Measurements from ENCODE around the gene BAK1.

GRCh38 chr6:33593414-33593727 is 13.3 kb upstream of the BAK1 start:
- TF ChIP-seq POLR2A (IDR thresholded peaks at IDR 0.05), result no peak
- TF ChIP-seq, protein P1, sequence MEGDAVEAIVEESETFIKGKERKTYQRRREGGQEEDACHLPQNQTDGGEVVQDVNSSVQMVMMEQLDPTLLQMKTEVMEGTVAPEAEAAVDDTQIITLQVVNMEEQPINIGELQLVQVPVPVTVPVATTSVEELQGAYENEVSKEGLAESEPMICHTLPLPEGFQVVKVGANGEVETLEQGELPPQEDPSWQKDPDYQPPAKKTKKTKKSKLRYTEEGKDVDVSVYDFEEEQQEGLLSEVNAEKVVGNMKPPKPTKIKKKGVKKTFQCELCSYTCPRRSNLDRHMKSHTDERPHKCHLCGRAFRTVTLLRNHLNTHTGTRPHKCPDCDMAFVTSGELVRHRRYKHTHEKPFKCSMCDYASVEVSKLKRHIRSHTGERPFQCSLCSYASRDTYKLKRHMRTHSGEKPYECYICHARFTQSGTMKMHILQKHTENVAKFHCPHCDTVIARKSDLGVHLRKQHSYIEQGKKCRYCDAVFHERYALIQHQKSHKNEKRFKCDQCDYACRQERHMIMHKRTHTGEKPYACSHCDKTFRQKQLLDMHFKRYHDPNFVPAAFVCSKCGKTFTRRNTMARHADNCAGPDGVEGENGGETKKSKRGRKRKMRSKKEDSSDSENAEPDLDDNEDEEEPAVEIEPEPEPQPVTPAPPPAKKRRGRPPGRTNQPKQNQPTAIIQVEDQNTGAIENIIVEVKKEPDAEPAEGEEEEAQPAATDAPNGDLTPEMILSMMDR (IDR thresholded peaks at IDR 0.05), result no peak
